ENCODE data around the gene CLBA1.

DNA sequence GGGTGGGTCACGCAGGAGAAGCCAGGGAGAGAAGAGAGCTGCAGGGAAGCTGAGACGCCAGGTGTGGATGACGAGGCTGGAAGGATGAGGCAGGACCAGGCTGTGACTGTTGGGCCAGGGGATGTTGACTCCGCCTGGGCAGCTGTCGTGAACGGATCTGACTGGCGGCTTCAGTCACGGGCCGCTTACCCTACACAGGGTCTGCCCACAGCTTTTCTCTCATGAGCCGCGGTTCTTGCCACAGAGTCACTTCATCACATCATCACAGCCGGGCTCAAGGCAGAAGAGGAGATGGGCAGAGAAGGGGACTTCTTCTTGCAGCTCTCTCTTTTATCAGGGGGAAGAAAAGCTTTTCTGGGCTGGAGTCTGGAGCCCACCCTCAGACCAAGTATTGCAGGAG, 7.7 kb downstream of the CLBA1 start:
- no peak for TF ChIP-seq YY1 (IDR thresholded peaks at IDR 0.05; ENCODE audit: low read depth)
- TF ChIP-seq EP300 (IDR thresholded peaks at IDR 0.05; ENCODE audit: borderline replicate concordance in 1 of 2, low read depth in 1 of 2, low read length in 1 of 2): no peak
- no peak for TF ChIP-seq POLR2AphosphoS5 (IDR thresholded peaks at IDR 0.05; ENCODE audit: low read depth, low read length)
